Measurements from ENCODE around the gene ERGIC1. TPM values are rescaled to one million over a fixed set of nuclear protein-coding genes. Genes with fewer than 3 reads are reported as not detected.
A peak's percentile ranks its signal among the peaks of the same experiment; 100 is the strongest.

Gene ERGIC1
- total RNA-seq, 1 donor from 2014 or later: 74.8 TPM

- no peak for ATAC-seq
- intact Hi-C loops (cut with DNase I): loop anchor here (1.0 to 2.0 kb wide), 5 partner anchors 31 to 189 kb away; partner anchors contain the start of genes DUSP1 and ERGIC1
Measured at GRCh38 chr5:172903790-172904189, 69.7 kb downstream of the ERGIC1 start.

GRCh38 chr5:172904312-172904642, 70.2 kb downstream of the ERGIC1 start:
- ATAC-seq (no peak), DNase-seq (ENCODE audit: missing footprints) (no peak)
- intact Hi-C loops (cut with DNase I): loop anchor here (2.0 kb wide), 1 partner anchor 43 kb away; no protein-coding TSS in a partner anchor

More at GRCh38 chr5:172903790-172904189, 69.7 kb downstream of the ERGIC1 start:
- no peak for DNase-seq (ENCODE audit: missing footprints)

GRCh38 chr5:172904643-172905345, 70.7 kb downstream of the ERGIC1 start:
- ATAC-seq (peak; percentile 68), DNase-seq (ENCODE audit: missing footprints) (peak; percentile 83)
- intact Hi-C loops (cut with DNase I): loop anchor here (2.0 kb wide), 1 partner anchor 44 kb away; no protein-coding TSS in a partner anchor

- intact Hi-C loops (cut with DNase I): loop anchor here (2.0 kb wide), 1 partner anchor 45 kb away; no protein-coding TSS in a partner anchor
- DNase-seq (ENCODE audit: missing footprints) (peak; percentile 44), ATAC-seq (no peak)
Measured at GRCh38 chr5:172905346-172906140, 71.5 kb downstream of the ERGIC1 start.

GRCh38 chr5:172906436-172906835, 72.4 kb downstream of the ERGIC1 start:
- ATAC-seq (no peak), DNase-seq (ENCODE audit: missing footprints) (no peak)
- intact Hi-C loops (cut with DNase I): no loop called here

- ATAC-seq: no peak
- DNase-seq (ENCODE audit: missing footprints): peak; percentile 67
- intact Hi-C loops (cut with DNase I): no loop called here
Measured at GRCh38 chr5:172906888-172907287, 72.8 kb downstream of the ERGIC1 start.

GRCh38 chr5:172907657-172908056, 73.6 kb downstream of the ERGIC1 start:
- intact Hi-C loops (cut with DNase I): no loop called here
- DNase-seq (ENCODE audit: missing footprints): peak; percentile 33

GRCh38 chr5:172908662-172909061, 74.6 kb downstream of the ERGIC1 start:
- intact Hi-C loops (cut with DNase I): no loop called here
- no peak for ATAC-seq
- peak; percentile 16 for DNase-seq (ENCODE audit: missing footprints)

More at GRCh38 chr5:172907657-172908056, 73.6 kb downstream of the ERGIC1 start:
- no peak for ATAC-seq

GRCh38 chr5:172909931-172910502, 76.0 kb downstream of the ERGIC1 start:
- ATAC-seq (peak; percentile 12), DNase-seq (ENCODE audit: missing footprints) (peak; percentile 39)
- intact Hi-C loops (cut with DNase I): no loop called here

- peak; percentile 80 for DNase-seq (ENCODE audit: missing footprints)
- intact Hi-C loops (cut with DNase I): no loop called here
- peak; percentile 66 for ATAC-seq
Measured at GRCh38 chr5:172910828-172911627, 77.0 kb downstream of the ERGIC1 start.

GRCh38 chr5:172911628-172911880, 77.5 kb downstream of the ERGIC1 start:
- intact Hi-C loops (cut with DNase I): no loop called here
- DNase-seq (ENCODE audit: missing footprints) (no peak), ATAC-seq (no peak)

GRCh38 chr5:172911976-172912375, 77.9 kb downstream of the ERGIC1 start:
- intact Hi-C loops (cut with DNase I): no loop called here
- DNase-seq (ENCODE audit: missing footprints): no peak
- ATAC-seq: no peak

- ATAC-seq: peak; percentile 61
- DNase-seq (ENCODE audit: missing footprints): peak; percentile 47
- intact Hi-C loops (cut with DNase I): no loop called here
Measured at GRCh38 chr5:172913117-172913850, 79.2 kb downstream of the ERGIC1 start.

GRCh38 chr5:172915514-172915913, 81.5 kb downstream of the ERGIC1 start:
- ATAC-seq: no peak

GRCh38 chr5:172918421-172919371, 84.6 kb downstream of the ERGIC1 start:
- ATAC-seq (no peak), DNase-seq (ENCODE audit: missing footprints) (peak; percentile 51)
- intact Hi-C loops (cut with DNase I): no loop called here

More at GRCh38 chr5:172915514-172915913, 81.5 kb downstream of the ERGIC1 start:
- peak; percentile 46 for DNase-seq (ENCODE audit: missing footprints)
- intact Hi-C loops (cut with DNase I): no loop called here

- intact Hi-C loops (cut with DNase I): no loop called here
- DNase-seq (ENCODE audit: missing footprints): peak; percentile 56
- peak; percentile 57 for ATAC-seq
Measured at GRCh38 chr5:172919525-172920446, 85.7 kb downstream of the ERGIC1 start.
